Measurements from ENCODE around the gene SORBS1. TPM values are rescaled to one million over a fixed set of nuclear protein-coding genes. Genes with fewer than 3 reads are reported as not detected.

Gene SORBS1
- total RNA-seq, 2 experiments from 2014 or later: 0.24 to 0.47 TPM

- H3K27me3 Mint-ChIP-seq (ENCODE audit: low read depth): peaks cover 32% of the 10 kb centered on the region
- no peaks in the 10 kb centered on the region for H3K4me1 Mint-ChIP-seq (ENCODE audit: low read depth)
- no peak for DNase-seq
- H3K27ac Mint-ChIP-seq: no peak overlapping the region
- ChIA-PET POLR2A (interaction anchor here (0.6 kb wide), 1 partner anchor 189 kb away, joined by 4 read pairs; no protein-coding TSS in a partner anchor), CTCF (interaction anchor here (0.6 to 4.1 kb wide), 25 partner anchors 8 to 1565 kb away, joined by 3 to 46 read pairs (median 5); partner anchors contain the start of gene TCTN3)
- no peak overlapping the region for H3K4me3 Mint-ChIP-seq
- no peak for ATAC-seq
- no peaks in the 10 kb centered on the region for H3K36me3 Mint-ChIP-seq (ENCODE audit: low read depth)
- H3K9me3 Mint-ChIP-seq (ENCODE audit: insufficient read depth): no peaks in the 10 kb centered on the region
Observed at GRCh38 chr10:95373660-95374059, 187.5 kb downstream of the SORBS1 start.

GRCh38 chr10:95364342-95364741 lies 196.8 kb downstream of the SORBS1 start:
- peaks cover 17% of the 10 kb centered on the region for H3K27me3 Mint-ChIP-seq (ENCODE audit: low read depth)
- no peak overlapping the region for H3K27ac Mint-ChIP-seq
- H3K9me3 Mint-ChIP-seq (ENCODE audit: insufficient read depth): no peaks in the 10 kb centered on the region
- no peak for ATAC-seq
- no peaks in the 10 kb centered on the region for H3K36me3 Mint-ChIP-seq (ENCODE audit: low read depth)
- ChIA-PET POLR2A (no interaction called here), CTCF (interaction anchor here (0.5 to 9.3 kb wide), 10 partner anchors 10 to 231 kb away, joined by 3 to 265 read pairs (median 6); no protein-coding TSS in a partner anchor)
- no peaks in the 10 kb centered on the region for H3K4me1 Mint-ChIP-seq (ENCODE audit: low read depth)
- no peak overlapping the region for H3K4me3 Mint-ChIP-seq
- no peak for DNase-seq

- Mint-ChIP-seq H3K9me3 (ENCODE audit: insufficient read depth) (no peaks in the 10 kb centered on the region), H3K27me3 (ENCODE audit: low read depth) (peaks cover 10% of the 10 kb centered on the region), H3K27ac (no peak overlapping the region), H3K36me3 (ENCODE audit: low read depth) (no peaks in the 10 kb centered on the region), H3K4me3 (no peak overlapping the region), H3K4me1 (ENCODE audit: low read depth) (no peaks in the 10 kb centered on the region)
- ATAC-seq (peak; percentile 68), DNase-seq (peak; percentile 71)
- ChIA-PET POLR2A (no interaction called here), CTCF (interaction anchor here (0.6 to 9.3 kb wide), 21 partner anchors 9 to 230 kb away, joined by 3 to 265 read pairs (median 6); no protein-coding TSS in a partner anchor)
Observed at GRCh38 chr10:95363303-95363912, 197.8 kb downstream of the SORBS1 start.

GRCh38 chr10:95360122-95360714 lies 201.0 kb downstream of the SORBS1 start:
- ATAC-seq (no peak), DNase-seq (no peak)
- H3K36me3 Mint-ChIP-seq (ENCODE audit: low read depth): no peaks in the 10 kb centered on the region
- H3K27me3 Mint-ChIP-seq (ENCODE audit: low read depth): peaks cover 7% of the 10 kb centered on the region
- H3K4me1 Mint-ChIP-seq (ENCODE audit: low read depth): no peaks in the 10 kb centered on the region
- no peaks in the 10 kb centered on the region for H3K9me3 Mint-ChIP-seq (ENCODE audit: insufficient read depth)
- H3K27ac Mint-ChIP-seq: no peak overlapping the region
- no peak overlapping the region for H3K4me3 Mint-ChIP-seq
- ChIA-PET POLR2A (interaction anchor here (0.6 kb wide), 1 partner anchor 220 kb away, joined by 3 read pairs; no protein-coding TSS in a partner anchor), CTCF (interaction anchor here (1.5 to 9.3 kb wide), 3 partner anchors 14 to 227 kb away, joined by 8 to 265 read pairs (median 15); no protein-coding TSS in a partner anchor)

- no peaks in the 10 kb centered on the region for H3K9me3 Mint-ChIP-seq (ENCODE audit: insufficient read depth)
- no peak for DNase-seq
- no peak overlapping the region for H3K4me3 Mint-ChIP-seq
- POLR2A ChIA-PET: no interaction called here
- no peaks in the 10 kb centered on the region for H3K36me3 Mint-ChIP-seq (ENCODE audit: low read depth)
- CTCF ChIA-PET: interaction anchor here (0.6 to 9.3 kb wide), 3 partner anchors 14 to 237 kb away, joined by 4 to 265 read pairs (median 15); no protein-coding TSS in a partner anchor
- no peaks in the 10 kb centered on the region for H3K4me1 Mint-ChIP-seq (ENCODE audit: low read depth)
- peaks cover 7% of the 10 kb centered on the region for H3K27me3 Mint-ChIP-seq (ENCODE audit: low read depth)
- no peak for ATAC-seq
- no peak overlapping the region for H3K27ac Mint-ChIP-seq
Observed at GRCh38 chr10:95359466-95359865, 201.7 kb downstream of the SORBS1 start.

GRCh38 chr10:95356190-95356955 lies 204.8 kb downstream of the SORBS1 start:
- no peak overlapping the region for H3K4me3 Mint-ChIP-seq
- H3K9me3 Mint-ChIP-seq (ENCODE audit: insufficient read depth): no peaks in the 10 kb centered on the region
- no peak overlapping the region for H3K27ac Mint-ChIP-seq
- ChIA-PET POLR2A (no interaction called here), CTCF (no interaction called here)
- H3K4me1 Mint-ChIP-seq (ENCODE audit: low read depth): no peaks in the 10 kb centered on the region
- no peaks in the 10 kb centered on the region for H3K36me3 Mint-ChIP-seq (ENCODE audit: low read depth)
- H3K27me3 Mint-ChIP-seq (ENCODE audit: low read depth): peaks cover 2% of the 10 kb centered on the region
- ATAC-seq (no peak), DNase-seq (no peak)

GRCh38 chr10:95355301-95355700 lies 205.9 kb downstream of the SORBS1 start:
- ATAC-seq: no peak
- Mint-ChIP-seq H3K4me3 (no peak overlapping the region), H3K27me3 (ENCODE audit: low read depth) (no peaks in the 10 kb centered on the region), H3K9me3 (ENCODE audit: insufficient read depth) (no peaks in the 10 kb centered on the region), H3K4me1 (ENCODE audit: low read depth) (no peaks in the 10 kb centered on the region), H3K27ac (no peak overlapping the region), H3K36me3 (ENCODE audit: low read depth) (no peaks in the 10 kb centered on the region)
- ChIA-PET POLR2A (no interaction called here), CTCF (interaction anchor here (1.8 kb wide), 1 partner anchor 112 kb away, joined by 9 read pairs; no protein-coding TSS in a partner anchor)
- DNase-seq: no peak

GRCh38 chr10:95354110-95354509 lies 207.1 kb downstream of the SORBS1 start:
- ATAC-seq (no peak), DNase-seq (no peak)
- no peak overlapping the region for H3K27ac Mint-ChIP-seq

GRCh38 chr10:95353123-95353522 lies 208.0 kb downstream of the SORBS1 start:
- no peaks in the 10 kb centered on the region for H3K4me1 Mint-ChIP-seq (ENCODE audit: low read depth)
- no peaks in the 10 kb centered on the region for H3K36me3 Mint-ChIP-seq (ENCODE audit: low read depth)
- H3K27me3 Mint-ChIP-seq (ENCODE audit: low read depth): peaks cover 3% of the 10 kb centered on the region
- ChIA-PET POLR2A (no interaction called here), CTCF (interaction anchor here (1.4 kb wide), 1 partner anchor 22 kb away, joined by 3 read pairs; no protein-coding TSS in a partner anchor)
- DNase-seq (no peak), ATAC-seq (no peak)
- H3K27ac Mint-ChIP-seq: no peak overlapping the region
- no peaks in the 10 kb centered on the region for H3K9me3 Mint-ChIP-seq (ENCODE audit: insufficient read depth)
- H3K4me3 Mint-ChIP-seq: no peak overlapping the region

More at GRCh38 chr10:95354110-95354509, 207.1 kb downstream of the SORBS1 start:
- Mint-ChIP-seq H3K9me3 (ENCODE audit: insufficient read depth) (no peaks in the 10 kb centered on the region), H3K36me3 (ENCODE audit: low read depth) (no peaks in the 10 kb centered on the region), H3K4me1 (ENCODE audit: low read depth) (no peaks in the 10 kb centered on the region), H3K27me3 (ENCODE audit: low read depth) (no peaks in the 10 kb centered on the region), H3K4me3 (no peak overlapping the region)
- POLR2A ChIA-PET: no interaction called here
- CTCF ChIA-PET: interaction anchor here (1.2 to 1.8 kb wide), 2 partner anchors 9 to 111 kb away, joined by 6 to 9 read pairs; no protein-coding TSS in a partner anchor

- ATAC-seq: no peak
- POLR2A ChIA-PET: no interaction called here
Observed at GRCh38 chr10:95352684-95353083, 208.5 kb downstream of the SORBS1 start.

GRCh38 chr10:95350830-95351228 lies 210.3 kb downstream of the SORBS1 start:
- no peak overlapping the region for H3K27ac Mint-ChIP-seq
- POLR2A ChIA-PET: no interaction called here
- H3K9me3 Mint-ChIP-seq (ENCODE audit: insufficient read depth): no peaks in the 10 kb centered on the region
- ATAC-seq (no peak), DNase-seq (no peak)
- CTCF ChIA-PET: no interaction called here
- no peaks in the 10 kb centered on the region for H3K36me3 Mint-ChIP-seq (ENCODE audit: low read depth)
- no peaks in the 10 kb centered on the region for H3K4me1 Mint-ChIP-seq (ENCODE audit: low read depth)
- H3K4me3 Mint-ChIP-seq: no peak overlapping the region
- H3K27me3 Mint-ChIP-seq (ENCODE audit: low read depth): peaks cover 12% of the 10 kb centered on the region

More at GRCh38 chr10:95352684-95353083, 208.5 kb downstream of the SORBS1 start:
- Mint-ChIP-seq H3K27ac (no peak overlapping the region), H3K9me3 (ENCODE audit: insufficient read depth) (no peaks in the 10 kb centered on the region), H3K4me3 (no peak overlapping the region), H3K36me3 (ENCODE audit: low read depth) (no peaks in the 10 kb centered on the region), H3K4me1 (ENCODE audit: low read depth) (no peaks in the 10 kb centered on the region), H3K27me3 (ENCODE audit: low read depth) (peaks cover 3% of the 10 kb centered on the region)
- CTCF ChIA-PET: interaction anchor here (1.4 kb wide), 1 partner anchor 22 kb away, joined by 3 read pairs; no protein-coding TSS in a partner anchor
- no peak for DNase-seq
